Fibroblast of skin of right biceps (primary cell): ENCODE data around the gene HCN1.
"Not testable (repeated sequence)": the region's sequence is repeated elsewhere in the genome, so short reads cannot be mapped to it uniquely, and the experiment has no call there.

Experiments used
- DNase-seq: peaks from one replicate; pipeline ENCODE4 v3.0.0-alpha.2; 2013

Gene HCN1

DNA sequence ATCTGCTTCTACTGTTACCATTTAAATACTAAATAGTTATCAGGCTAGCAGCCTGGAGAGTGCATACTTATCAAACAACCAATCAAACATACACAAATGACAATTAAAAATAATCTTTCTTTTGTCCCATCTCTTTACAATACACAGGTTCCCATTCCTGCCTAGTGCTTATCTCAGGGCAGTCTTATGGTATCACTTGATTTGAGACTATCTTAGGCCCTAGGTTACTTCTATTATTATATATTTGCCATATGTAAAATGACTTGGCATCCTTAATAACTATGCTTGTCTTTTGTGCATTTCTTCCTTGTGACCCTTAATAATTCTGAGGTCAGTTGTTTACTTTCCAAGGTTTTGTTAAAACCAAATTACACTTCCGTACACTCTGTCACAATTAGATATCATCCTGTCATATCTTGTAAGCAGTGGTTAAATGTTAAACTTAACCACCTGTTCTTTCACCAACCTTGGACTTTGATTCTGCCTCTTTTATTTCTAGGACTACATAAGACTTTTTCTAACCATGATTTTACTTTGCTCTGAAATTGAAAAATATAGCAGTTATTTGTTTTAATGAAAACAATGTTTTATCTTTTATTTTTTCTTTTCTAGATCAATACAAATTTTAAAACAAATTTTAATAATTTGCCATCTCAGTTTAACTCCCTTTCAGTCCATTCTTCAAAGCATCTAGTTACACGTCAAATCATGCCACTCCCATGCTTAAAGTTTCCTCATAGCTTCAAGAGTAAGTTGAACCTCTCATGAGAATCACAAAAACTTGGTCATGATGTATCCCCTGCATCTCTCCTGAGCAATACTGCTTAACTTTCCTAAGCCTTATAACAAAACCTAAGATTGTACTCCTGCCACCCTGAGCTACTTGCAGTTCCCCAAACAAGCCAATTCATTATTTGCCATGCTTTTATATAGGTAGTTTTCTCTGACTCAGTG lies 281.3 kb downstream of the HCN1 start:
- DNase-seq = no peak

DNA sequence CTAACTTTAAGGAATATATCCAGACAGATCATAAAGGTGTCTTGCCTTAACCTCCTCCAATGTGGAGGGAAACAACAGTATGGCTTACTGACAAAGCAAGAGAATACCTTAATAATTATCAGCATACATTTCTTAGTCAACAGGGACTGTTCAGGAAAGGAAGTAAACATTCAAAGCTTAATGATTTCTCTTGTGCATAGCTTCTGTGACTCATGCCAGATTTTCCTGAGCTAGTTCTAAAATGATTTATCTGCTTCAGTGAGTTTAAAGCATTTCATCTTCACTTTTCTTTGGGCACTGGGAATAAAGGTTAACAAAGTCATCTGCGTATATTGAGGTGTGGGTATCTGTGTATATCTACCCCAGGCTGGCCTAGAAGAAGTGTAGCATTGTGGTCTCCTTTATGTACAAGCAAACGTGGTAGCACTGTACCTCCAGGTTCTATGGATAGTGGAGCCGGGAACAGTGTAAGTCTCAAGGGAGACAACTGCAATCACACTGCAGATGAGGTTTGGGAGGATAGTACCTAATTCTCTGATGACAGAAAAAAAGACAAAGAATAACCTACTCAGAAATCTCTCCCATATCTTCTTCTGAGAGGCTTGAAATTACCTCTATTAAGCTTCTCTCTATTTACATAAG lies 284.1 kb downstream of the HCN1 start:
- peak; percentile 0 for DNase-seq

DNA sequence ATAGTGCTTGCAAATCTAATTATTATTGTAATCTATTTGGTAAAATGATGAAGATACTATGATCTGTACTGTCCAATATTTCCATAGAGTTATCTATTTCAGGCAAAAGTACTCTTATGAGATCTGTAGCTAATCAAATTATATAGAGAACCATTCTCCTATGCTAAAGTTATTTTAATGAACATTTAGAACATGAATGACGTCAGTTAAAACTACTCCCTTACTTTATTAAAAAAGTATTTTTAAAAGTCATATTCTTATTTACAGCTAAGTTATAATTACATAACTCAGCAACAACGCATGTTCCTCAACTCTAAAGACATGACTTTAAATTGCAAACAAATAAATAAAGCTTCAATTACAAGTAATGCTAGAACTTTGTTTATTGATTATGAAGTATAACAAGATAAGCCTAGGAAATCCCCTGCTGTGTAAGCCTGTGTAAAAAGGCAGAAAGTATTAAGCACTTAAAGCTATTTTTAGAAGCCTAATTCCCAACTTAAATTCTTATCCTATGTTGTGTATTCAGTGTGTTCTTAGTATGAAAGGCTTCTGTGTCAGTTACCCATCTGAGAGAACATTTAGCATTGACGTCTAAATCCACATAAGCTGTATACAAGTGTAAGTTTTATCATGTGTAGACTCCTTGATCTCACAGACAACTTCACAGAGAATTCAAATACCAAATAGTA lies 285.7 kb downstream of the HCN1 start:
- DNase-seq = no peak

DNA sequence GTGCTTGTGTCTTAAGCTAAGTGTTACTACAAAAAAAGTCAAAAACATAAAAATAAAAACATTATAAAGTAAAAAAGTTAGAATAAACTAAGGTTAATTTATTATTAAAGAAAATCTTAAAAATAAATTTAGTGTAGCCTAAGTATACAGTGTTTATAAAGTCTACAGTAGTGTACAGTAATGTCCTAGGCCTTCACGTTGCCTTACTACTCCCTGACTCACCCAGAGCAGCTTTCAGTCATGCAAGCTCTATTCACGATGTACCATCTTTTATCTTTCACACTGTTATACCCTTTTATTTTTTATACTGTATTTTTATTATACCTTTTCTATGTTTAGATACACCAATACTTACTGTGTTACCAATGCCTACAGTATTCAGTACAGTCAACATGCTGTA lies 288.1 kb downstream of the HCN1 start:
- no peak for DNase-seq

DNA sequence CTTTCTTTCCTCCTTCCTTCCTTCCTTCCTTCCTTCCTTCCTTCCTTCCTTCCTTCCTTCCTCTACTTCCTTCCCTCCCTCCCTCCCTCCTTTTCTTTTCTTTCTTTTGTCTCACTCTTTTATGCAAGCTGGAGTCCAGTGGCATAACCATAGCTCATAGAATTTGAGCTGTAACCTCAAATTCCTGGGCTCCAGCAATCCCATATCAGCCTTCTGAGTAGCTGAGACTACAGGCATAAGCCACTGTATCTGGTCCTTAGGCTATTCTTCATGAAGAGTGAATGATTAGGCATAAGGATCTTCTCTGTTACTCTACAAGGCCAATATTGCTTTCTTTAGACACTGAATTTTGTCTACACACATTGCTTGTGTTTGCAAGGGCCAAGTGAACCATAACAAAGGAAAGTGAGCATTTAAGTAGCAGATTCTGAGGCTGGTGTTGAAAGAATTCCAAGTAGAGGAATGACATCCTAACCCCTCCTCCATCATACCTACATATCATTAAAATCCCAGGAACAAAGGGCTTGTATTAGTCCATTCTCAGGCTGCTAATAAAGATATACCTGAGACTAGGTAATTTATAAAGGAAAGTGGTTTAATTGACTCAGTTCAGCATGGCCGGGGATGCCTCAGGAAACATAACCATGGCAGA lies 293.2 kb downstream of the HCN1 start:
- no peak for DNase-seq

DNA sequence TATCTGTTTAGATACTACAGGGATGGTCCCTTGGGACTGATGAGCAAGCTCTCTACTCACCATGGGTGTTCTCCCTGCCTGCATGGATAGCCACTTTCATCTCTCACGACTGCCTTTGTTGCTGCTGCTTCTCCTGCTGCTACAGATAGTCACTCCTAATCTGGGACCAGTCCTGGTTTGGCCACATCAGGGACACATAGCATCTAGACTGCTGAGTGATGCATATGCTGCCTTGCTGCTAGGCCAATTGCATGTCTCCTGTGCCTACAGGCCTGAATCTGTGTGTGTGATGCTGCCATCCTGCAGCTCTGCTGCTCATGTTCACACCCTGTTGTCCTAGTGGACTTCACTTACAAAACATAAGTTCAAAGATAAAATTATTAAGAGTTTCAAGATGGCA lies 297.1 kb downstream of the HCN1 start:
- no peak for DNase-seq

DNA sequence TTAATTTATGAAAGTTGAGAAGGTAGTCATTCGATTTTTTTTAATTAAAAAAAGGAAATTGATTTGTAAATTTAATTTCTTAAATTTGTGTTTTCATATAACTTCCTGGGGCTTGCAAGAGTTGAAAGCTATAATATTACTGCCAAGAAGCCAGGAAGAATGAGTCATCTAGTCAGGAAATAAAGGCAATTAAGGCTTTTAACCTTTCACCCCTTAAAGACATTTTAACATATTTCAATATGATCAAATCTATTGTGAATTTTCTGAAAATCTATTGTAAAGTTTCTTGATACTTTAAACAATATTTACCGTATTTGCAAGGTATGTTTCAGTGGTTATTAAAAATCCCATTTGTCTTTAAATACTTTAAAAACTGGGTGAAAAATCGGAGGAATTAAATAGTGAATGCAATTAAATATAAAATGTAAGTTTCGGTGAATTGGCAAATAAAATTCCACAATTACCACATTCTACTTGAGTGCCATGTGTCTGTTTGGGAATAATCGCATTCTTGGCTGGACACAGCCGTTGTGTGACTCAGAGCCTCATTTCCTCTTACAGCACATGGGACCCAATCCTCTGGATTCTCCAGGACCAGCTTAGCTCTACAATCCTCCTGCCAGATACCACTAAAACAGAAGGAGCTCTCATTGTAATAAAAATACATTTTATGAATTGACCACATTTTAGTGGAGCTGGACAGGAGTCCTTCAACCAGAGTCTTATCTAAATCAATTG lies 310.7 kb downstream of the HCN1 start:
- DNase-seq = peak; percentile 68

DNA sequence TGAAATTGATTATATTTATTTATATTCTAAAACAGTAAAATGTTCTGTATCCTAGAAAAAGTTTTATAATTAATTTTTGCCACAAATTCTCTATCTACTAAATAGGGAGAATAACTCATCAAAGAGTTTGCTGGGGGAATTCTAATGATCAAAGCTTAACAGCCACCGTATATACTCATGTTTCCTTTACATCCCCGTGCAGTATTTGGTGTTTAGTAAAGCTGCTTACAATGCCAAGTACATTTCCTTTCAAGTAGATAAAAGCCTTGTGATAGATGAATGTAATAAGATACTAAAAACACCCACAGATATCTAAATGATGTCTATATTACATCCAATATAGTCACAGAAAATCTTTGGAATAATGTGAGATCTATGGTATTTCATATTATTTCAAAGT lies 312.2 kb downstream of the HCN1 start:
- DNase-seq = no peak

DNA sequence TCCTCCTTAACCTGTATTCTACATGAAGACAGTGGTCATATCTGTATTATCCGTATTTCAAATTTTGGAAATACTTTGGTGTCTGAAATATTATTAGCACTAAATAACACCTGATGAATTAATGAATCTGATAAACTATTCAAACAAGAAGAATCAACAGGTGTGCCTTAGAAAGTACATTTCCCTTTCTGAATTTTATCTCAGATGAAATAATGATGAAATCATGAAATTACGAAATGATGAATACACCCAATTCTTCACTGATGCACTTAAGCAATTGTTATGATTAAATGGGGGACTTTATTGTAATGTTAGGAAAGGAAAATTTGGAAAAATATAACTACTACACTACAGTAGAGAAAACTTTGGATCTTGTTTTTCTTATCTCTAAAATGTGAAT lies 313.6 kb downstream of the HCN1 start:
- no peak for DNase-seq

DNA sequence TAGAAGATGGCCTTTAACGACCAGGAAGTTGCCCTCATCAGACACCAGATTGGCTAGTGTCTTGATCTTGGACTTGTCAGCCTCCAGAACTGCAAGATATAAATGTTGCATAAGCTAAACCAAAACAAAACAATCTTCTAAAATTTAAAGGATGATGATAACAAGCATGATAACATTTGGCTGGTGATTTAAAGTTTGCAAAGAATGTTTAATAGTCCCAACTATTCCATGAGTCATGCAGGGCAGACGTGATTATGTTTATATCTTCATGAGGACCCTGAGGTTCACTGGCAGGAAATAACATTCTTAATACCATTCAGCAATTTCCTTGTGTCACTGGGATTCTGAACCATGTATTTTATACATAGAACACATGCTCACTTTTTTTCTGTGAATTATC lies 319.8 kb downstream of the HCN1 start:
- peak; percentile 36 for DNase-seq

DNA sequence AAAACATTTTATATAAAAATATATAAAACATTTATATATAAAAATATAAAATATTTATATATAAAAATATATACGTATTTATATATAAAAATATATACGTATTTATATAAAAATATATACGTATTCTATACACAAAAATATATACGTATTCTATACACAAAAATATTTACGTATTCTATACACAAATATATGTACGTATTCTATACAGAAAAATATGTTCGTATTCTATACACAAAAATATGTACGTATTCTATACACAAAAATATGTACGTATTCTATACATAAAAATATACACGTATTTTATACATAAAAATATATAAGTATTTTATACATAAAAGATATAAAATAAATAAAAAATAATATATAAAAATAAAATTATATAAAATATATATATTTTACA lies 323.6 kb downstream of the HCN1 start:
- DNase-seq = no peak

DNA sequence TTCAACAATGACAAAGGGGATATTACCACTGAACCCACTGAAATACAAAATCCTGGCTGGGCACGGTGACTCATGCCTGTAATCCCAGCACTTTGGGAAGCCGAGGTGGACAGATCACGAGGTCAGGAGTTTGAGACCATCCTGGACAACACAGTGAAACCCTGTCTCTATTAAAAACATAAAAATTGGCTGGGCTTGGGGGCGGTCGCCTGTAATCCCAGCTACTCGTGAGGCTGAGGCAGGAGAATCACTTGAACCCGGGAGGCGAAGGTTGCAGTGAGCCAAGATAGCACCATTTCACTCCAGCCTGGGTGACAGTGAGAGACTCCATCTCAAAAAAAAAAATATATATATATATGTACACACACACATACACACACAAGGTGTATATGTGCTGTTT lies 324.8 kb downstream of the HCN1 start:
- not testable (repeated sequence) for DNase-seq

DNA sequence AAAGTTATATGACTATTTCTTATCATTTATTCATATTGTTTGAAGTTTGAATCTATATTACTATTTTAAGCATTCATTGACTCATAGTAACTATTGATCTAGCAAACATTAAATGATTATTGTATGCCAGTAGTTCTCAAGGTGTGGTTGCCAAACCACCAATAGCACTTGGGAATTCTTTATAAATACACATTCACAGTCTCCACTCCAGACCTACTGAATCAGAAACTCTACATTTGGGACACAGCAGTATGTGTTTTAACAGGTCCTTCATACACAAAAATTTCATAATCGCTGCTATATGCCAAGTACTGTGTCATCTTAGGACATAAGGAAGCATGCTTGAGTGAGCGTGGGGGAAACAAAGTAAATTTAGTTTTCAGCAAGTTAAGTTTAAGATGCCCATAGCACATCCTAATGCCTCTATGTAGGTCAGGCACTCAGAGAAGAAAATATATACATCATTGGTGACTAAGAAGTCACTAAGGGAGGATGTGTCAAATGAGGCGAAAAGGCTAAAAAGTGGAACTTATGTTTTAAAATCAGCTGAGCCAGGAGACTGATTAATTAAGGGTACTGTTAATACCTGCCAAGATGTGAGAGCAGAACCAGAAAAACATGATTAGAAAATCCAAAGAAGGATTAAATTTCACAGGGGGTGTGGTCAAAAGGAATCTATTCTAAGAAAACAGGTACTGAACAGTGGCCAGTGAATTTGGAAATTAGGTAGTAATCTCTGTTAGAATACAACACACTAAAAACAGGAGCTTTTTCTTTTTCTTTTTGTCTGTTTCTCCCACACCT lies 340.8 kb downstream of the HCN1 start:
- no peak for DNase-seq

DNA sequence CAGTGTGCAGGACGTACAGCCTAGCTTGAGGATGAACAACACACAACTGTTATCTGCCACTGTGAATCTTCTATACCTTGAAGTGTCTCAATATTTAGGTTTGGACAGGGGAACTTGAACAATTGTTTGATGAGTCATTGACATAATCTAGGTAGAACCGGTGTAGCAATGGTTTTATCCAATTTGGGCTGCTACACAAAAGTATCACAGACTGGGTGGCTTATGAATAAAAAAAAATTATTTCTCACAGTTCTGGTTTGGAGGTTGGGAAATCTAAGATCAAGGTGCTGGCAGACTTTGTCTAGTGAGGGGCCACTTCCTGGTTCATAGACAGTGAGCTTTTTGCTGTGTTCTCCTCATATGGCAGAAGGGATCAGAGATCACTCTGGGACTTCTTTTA lies 359.7 kb downstream of the HCN1 start:
- no peak for DNase-seq

DNA sequence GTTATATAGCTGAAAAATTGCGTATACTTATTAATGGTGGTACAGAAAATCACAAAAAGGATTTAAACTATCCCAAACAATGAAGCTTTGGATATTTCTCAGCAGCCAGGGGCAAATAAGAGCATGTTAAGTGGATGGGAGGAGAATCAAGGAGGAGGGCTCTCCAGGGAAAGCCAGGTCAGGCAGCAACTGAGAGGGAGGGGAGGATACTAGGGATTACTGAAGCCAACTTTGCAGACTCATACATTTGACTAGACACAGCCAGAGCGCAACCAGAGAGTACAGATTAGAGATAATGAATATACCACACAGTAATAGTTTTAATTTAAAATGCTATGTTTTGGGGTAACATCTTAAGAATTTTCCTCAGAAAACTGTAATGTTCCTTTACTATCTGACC lies 360.2 kb downstream of the HCN1 start:
- no peak for DNase-seq

DNA sequence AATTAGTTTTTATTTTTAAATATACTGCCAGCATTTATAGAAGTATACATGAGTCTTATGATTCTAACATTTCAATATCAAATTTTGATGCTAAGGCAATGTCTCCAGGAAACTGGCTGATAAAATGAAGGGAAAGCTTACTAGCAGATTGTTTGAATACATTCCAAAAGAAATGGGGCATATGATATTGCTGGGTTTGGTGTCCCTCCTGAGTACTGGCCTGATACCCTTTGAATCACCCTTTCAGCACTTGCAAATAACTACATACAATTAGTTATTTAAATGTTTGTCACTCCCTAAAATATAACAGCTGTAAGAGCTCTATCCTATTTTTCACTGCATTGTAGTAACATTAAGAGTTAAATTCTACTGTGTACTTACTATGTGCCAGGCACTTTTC lies 360.8 kb downstream of the HCN1 start:
- DNase-seq = no peak

DNA sequence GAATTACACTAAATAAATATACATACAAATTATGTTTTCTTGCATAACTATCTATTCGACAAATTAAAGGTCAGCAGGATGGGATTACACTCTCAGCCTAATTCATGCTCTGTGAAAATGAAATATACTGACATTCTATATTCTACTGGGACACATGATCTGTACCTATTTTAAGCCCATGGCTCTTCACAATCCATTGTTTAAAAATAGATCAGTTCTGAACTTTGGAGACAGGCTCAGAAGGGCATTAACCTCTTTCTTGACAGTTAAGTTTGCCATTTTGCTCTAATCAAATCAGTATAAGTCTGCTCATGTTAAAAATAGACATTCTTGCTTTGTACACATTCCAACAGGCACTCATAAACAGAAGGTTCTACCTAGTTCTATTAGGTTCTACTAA lies 361.2 kb downstream of the HCN1 start:
- DNase-seq = no peak

DNA sequence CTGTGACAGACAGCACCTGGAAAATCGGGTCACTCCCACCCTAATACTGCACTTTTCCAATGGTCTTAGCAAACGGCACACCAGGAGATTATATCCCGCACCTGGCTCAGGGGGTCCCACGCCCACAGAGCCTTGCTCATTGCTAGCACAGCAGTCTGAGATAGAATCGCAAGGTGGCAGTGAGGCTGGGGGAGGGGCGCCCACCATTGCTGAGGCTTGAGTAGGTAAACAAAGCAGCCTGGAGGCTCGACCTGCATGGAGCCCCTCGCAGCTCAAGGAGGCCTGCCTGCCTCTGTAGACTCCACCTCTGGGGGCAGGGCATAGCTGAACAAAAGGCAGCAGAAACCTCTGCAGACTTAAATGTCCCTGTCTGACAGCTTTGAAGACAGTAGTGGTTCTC lies 383.6 kb downstream of the HCN1 start:
- DNase-seq = not testable (repeated sequence)

DNA sequence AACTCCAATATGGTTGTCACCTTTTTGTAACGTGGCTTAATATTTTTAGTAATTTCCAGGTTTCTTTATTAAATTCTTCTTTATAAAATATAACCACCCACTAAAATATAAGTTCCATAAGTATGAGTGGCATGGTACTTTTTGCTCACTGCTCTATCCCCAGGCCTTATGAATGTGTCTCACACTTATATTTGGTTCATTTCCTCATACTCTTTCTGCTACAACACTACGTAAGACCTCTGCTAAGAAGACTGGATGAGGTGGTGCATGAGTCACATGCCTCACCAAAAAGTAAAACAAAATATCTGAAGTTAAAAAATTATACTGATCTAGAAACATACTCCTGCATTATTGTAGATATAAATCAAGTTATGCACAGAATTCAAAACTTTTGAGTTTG lies 400.9 kb downstream of the HCN1 start:
- DNase-seq = no peak

DNA sequence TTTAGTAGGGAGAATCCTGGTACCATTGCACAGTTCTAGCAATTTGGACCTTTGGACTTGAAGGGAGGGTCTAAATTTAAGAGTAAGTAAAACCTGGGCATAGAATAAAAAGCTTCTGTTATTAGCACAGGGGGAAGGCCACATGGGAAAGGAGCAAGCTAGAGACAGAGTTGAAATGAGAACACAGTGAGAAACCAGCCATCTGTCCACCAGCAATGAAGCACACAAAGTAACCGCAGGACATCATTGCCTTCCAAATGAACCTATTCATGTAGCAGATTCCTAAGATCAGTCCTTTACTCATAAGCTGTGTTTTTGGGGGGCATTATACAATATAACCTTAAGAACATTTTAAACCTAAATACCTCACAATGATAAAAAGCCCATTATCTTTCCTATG lies 407.4 kb downstream of the HCN1 start:
- DNase-seq = no peak

DNA sequence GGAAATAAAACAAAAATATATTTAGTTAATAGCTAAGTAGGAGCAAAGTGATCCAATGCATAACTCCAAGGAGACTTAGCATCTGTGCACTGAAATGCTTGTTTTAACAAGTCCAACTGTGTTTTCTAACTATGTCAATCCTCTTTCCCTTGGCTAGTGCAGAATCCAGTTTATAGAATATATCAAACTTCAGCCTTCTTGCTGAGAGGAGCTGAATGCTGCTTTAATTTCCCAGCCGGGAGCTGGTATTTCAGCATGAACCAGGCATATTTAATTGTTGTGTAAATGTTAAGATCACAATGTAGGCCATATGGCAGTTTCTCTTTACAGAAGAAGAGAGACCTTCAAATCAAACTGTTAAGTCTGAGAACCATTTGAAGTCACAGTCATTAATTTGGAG lies 411.7 kb downstream of the HCN1 start:
- no peak for DNase-seq

DNA sequence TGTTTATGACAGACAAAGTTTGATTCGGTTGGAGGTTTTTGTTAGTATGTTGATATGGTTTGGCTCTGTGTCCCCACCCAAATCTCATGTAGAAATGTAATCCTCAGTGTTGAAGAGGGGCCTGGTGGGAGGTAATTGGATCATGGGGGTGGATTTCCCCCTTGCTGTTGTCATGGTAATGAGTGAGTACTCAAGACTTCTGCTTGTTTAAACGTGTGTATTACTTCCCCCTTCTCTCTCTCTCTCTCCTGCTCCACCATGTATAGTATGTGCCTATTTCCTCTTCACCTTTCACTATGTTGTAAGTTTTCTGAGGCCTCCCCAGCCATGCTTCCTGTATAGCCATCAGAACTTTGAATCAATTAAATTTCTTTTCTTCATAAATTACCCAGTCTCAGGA lies 415.1 kb downstream of the HCN1 start:
- DNase-seq = no peak
